NCI-H446 treated with DMSO at 0.1 percent for 48 hours (cell line): ENCODE results near the gene POLE2.
"Not testable (repeated sequence)": the region's sequence is repeated elsewhere in the genome, so short reads cannot be mapped to it uniquely, and the experiment has no call there.

Experiments
- DNase-seq: peaks from one replicate; lab custom pipeline; 2025; lab: John Stamatoyannopoulos, UW

POLE2 gene

GRCh38 chr14:49619273-49619672, 68.7 kb downstream of the POLE2 start:
- DNase-seq: not testable (repeated sequence)

DNA sequence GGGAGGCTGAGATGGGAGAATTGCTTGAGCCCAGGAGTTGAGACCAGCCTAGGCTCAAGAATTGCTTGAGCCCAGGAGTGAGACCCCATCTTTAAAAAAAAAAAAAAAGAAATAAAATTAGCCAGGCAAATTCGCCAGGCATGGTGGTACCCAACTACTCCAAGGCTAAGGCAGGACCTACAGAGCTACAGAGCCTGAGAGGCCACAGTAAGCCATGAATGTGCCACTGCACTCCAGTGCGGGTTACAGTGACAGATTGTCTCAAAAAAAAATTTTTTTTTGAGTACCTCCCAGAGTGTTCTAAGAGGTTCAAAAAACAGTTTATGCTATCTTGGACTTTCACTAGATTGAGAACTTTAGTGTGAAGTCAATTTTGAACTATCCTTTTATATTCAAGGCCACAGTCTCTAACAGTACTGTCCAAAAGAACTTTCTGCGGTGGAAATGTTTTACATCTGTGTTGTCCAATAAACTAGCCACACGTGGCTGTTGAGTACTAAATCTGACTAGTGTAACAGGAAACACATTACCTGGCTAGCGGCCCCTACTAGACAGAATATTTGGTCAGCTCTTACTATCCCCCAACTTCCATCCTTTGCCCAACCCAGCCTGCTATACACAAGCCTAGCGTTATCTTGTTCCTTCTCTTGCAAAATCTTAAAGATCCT, 70.0 kb downstream of the POLE2 start:
- DNase-seq: no peak

DNA sequence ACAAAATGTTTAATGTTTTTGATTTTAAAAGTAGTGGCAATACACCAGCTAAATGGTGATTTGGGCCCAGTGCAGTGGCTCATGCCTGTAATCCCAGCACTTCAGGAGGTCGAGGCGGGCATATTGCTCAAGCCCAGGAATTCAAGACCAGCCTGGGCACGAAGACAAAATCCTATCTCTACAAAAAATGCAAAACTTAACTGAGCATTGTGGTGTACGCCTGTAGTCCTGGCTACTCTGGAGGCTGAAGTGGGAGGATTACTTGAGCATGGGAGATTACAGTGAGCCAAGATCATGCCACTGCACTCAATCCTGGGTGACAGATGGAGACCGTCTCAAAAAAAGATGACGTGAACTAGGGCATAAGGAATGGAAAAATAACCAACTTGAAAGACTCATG, 72.2 kb downstream of the POLE2 start:
- DNase-seq: no peak

DNA sequence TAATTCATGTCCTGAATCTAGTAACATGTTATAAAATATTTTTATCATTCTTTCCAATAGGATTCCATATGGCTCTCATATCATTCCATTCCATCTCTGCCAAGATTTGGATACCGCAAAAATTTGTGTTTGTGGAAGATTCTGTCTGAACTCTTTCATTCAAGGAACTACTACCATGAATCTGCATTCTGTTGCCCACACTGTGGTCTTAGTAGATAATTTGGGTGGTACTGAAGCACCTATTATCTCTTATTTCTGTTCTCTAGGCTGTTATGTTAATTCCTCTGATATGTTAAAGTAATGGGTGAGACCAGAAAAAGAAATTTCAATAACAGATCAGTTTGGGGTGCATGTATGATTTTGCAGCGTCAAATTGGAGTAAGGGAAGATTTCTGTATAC, 73.8 kb downstream of the POLE2 start:
- no peak for DNase-seq

- DNase-seq: no peak
Measured at GRCh38 chr14:49612671-49613070, 75.3 kb downstream of the POLE2 start.

DNA sequence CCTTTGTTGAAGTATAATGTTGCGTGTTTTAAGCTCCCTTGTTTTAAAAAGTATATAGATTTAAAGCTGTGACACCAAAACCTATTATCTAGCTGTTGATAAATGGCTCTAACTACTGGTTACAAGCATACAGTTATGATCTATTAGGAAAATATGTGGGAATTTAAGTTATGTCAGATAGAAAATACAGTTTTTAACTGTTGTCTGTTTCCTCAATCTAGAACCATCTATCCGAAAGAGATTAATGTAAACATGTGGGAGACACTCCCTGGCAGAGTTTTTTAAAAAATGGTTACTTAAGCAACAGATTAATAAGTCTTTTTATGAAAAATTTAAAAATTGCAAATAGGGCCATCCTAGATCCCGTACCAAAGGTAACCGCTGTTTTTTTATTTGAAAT, 75.8 kb downstream of the POLE2 start:
- DNase-seq: no peak

DNA sequence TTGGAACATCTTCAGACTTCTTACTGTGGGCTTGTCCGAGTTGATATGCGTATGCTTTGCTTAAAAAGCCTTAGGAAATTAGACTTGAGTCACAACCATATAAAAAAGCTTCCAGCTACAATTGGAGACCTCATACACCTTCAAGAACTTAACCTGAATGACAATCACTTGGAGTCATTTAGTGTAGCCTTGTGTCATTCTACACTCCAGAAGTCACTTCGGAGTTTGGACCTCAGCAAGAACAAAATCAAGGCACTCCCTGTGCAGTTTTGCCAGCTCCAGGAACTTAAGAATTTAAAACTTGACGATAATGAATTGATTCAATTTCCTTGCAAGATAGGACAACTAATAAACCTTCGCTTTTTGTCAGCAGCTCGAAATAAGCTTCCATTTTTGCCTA, 80.4 kb downstream of the POLE2 start:
- DNase-seq: no peak

DNA sequence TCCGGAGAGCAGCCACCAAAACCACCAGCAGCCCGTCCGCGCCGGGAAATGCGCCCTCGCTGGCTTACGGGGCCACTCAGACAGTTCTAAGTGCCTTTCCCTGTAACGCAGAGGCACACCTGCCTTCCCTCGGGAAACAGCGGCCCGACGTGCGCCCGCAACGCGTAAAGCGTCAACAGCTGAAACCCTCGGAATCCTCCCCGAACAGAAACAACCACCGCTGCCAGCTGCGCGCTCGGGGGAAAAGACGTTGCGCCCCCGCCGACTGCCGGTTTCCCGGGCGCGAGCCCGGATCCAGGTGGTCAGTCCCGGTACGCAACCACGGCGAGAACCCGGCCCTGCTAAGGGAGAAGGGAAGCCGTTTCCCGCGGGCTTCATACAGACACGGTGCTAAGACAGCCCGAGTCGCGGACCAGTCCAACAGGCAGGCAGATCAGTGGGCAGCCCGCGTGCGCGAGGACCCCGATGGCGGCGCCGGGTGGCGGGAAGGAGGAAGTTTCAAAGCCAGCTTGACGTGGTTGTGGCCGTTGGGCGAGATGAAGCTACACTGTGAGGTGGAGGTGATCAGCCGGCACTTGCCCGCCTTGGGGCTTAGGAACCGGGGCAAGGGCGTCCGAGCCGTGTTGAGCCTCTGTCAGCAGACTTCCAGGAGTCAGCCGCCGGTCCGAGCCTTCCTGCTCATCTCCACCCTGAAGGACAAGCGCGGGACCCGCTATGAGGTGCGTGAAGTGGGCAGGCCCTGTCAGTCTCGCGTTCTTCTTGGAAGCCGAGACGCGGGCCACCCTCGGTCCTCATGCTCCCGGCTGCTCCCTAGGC, 89.3 kb downstream of the POLE2 start, which contains the start of gene LRR1:
Gene LRR1, plus strand, starts transcription at position 456 of the 816 bp plus-strand sequence. Its CDS starts 81 bp downstream, at position 537.
- peak; percentile 68 for DNase-seq

- no peak for DNase-seq
Measured at GRCh38 chr14:49598189-49598484, 89.9 kb downstream of the POLE2 start.

DNA sequence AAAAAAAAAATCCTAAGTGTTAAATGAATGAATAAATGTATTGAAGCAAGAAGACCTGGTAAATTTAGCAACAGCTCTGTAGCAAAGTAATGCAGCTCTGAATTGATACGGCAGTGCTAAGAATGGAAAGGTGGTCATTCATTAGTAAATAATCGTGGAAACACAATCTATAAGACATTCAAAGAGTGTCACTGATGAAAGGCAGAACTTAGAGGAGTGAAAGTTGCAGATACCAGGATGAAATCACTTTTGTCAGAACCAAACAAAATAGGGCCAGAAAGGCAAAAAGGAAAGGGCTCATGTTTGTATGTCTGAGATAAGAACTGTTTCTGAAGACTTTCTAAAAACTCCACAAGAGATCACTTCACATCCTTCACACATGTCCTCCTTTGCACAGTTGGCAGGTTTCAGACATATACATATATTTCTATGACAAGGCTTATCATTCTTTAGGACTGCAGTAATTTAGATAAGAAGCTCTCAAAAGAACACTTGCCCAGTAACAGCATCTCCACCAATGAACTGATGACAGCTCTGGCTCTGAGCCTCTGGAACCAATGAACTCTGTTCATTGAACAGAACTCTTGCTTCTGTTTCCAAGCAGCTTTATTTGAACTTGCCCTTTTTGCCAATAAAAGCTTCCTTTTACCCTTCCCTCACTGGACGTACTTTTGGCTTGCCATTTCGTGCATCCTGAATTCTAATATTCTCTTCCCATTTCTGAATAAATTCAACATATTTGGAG, 93.5 kb downstream of the POLE2 start:
- no peak for DNase-seq
